A549 (cell line): ENCODE results near the gene IGFBP3. TPM values are rescaled to one million over a fixed set of nuclear protein-coding genes. Genes with fewer than 3 reads are reported as not detected.

Experiments used
- ATAC-seq, 2 experiments: fragments of 200-7000 bp in 1 of 2; fragments of >200 bp in 1 of 2; cut with Nextera tagmentation in 1 of 2; cut with Tn5 transposase in 1 of 2; 3 replicates each; pipeline versions ENCODE4 v1.8.0 to v1.9.1; 2018 to 2020; ENCODE audit warnings: mild to moderate bottlenecking in 1 of 2, moderate library complexity in 1 of 2
- CTCF ChIA-PET: fragments of 300-600 bp; sonication (Branson Sonifier 250); formaldehyde crosslinking; extraction: SDS; loops from one replicate; lab custom pipeline; 2021; ENCODE audit warnings: antibody characterized with exemption, inconsistent platforms; lab: Yijun Ruan, JAX
- POLR2A ChIA-PET: fragments of 350-600 bp; formaldehyde crosslinking; extraction: SDS; loops from one replicate; lab custom pipeline; 2021; ENCODE audit warnings: antibody characterized with exemption, inconsistent platforms; lab: Yijun Ruan, JAX
- DNase-seq, 2 experiments: peaks; one replicate each; pipeline versions ENCODE4 v3.0.0 to v3.0.0-alpha.2; 2011 to 2016; ENCODE audit warnings: low read depth in 1 of 2, low spot score in 1 of 2
- FAIRE-seq: peaks from 2 replicates; lab custom pipeline; 2011; peaks lifted over from hg19 to GRCh38; lab: Jason Lieb, UNC
- H3K27ac ChIP-seq, 2 experiments: fragments of >200 bp; sonication (Bioruptor Twin); formaldehyde crosslinking; 3 replicates each; pipeline ENCODE4 v1.5.1; 2016 to 2017
- H3K4me1 ChIP-seq: fragments of >200 bp; sonication (Bioruptor Twin); formaldehyde crosslinking; 3 replicates; pipeline ENCODE4 v1.6.1; 2016
- H3K4me2 ChIP-seq: fragments of >200 bp; sonication (Bioruptor Twin); formaldehyde crosslinking; 3 replicates; pipeline ENCODE4 v1.6.1; 2016
- H3K4me3 ChIP-seq: fragments of >200 bp; sonication (Bioruptor Twin); formaldehyde crosslinking; 3 replicates; pipeline ENCODE4 v1.5.1; 2016
- H3K9me3 ChIP-seq: fragments of >200 bp; sonication (Bioruptor Twin); formaldehyde crosslinking; 3 replicates; pipeline ENCODE4 v1.6.1; 2016
- CBX2 ChIP-seq: fragments of 200-600 bp; sonication (generic); IDR thresholded peaks from 2 replicates; pipeline ENCODE4 v1.6.1; 2016; ENCODE audit warnings: low read depth, mild to moderate bottlenecking, borderline replicate concordance
- CBX8 ChIP-seq: fragments of 200-600 bp; sonication (generic); IDR thresholded peaks from 2 replicates; pipeline ENCODE4 v1.6.1; 2016
- EHF ChIP-seq: fragments of 250-450 bp; sonication (Bioruptor Pico); IDR thresholded peaks from 2 replicates; pipeline ENCODE4 v1.5.0; 2020; ENCODE audit warnings: mild to moderate bottlenecking
- EHMT2 ChIP-seq: fragments of 200-600 bp; sonication (generic); IDR thresholded peaks from 2 replicates; pipeline ENCODE4 v1.6.1; 2016; ENCODE audit warnings: antibody characterized with exemption, low read depth, mild to moderate bottlenecking, moderate library complexity
- ELK1 ChIP-seq: fragments of 150-350 bp; IDR thresholded peaks from 2 replicates; pipeline ENCODE4 v1.6.1; 2014; ENCODE audit warnings: low read depth, mild to moderate bottlenecking, low read length
- FOSB ChIP-seq: fragments of 250-450 bp; sonication (Bioruptor Pico); IDR thresholded peaks from 2 replicates; pipeline ENCODE4 v1.5.0; 2020; ENCODE audit warnings: mild to moderate bottlenecking, moderate library complexity
- GATA3 ChIP-seq: IDR thresholded peaks from 2 replicates; pipeline ENCODE4 v1.6.1; 2012; ENCODE audit warnings: borderline replicate concordance
- HOXB13 ChIP-seq: fragments of 250-450 bp; sonication (Bioruptor Pico); IDR thresholded peaks from 2 replicates; pipeline ENCODE4 v1.5.0; 2020; ENCODE audit warnings: low read depth, mild to moderate bottlenecking, moderate library complexity
- MAZ ChIP-seq: fragments of 150-350 bp; IDR thresholded peaks from 2 replicates; pipeline ENCODE4 v1.6.1; 2014; ENCODE audit warnings: antibody characterized with exemption, low read depth, low read length, borderline replicate concordance
- MYC ChIP-seq: IDR thresholded peaks from 2 replicates; pipeline ENCODE4 v1.6.1; 2012; ENCODE audit warnings: mild to moderate bottlenecking, inconsistent platforms, low read length, improper control_type of control experiment, borderline replicate concordance
- NPAS2 ChIP-seq: fragments of 250-450 bp; sonication (Bioruptor Pico); IDR thresholded peaks from 2 replicates; pipeline ENCODE4 v1.8.0; 2022; ENCODE audit warnings: mild to moderate bottlenecking, moderate library complexity, borderline replicate concordance
- PHF8 ChIP-seq: fragments of 200-600 bp; sonication (generic); IDR thresholded peaks from 2 replicates; pipeline ENCODE4 v1.6.1; 2016; ENCODE audit warnings: low read depth, mild to moderate bottlenecking, antibody characterized with exemption, moderate library complexity, borderline replicate concordance
- POLR2A ChIP-seq: IDR thresholded peaks from 2 replicates; pipeline ENCODE4 v1.6.1; 2012; ENCODE audit warnings: mild to moderate bottlenecking, low read length
- POLR2AphosphoS2 ChIP-seq: conservative IDR thresholded peaks from 2 replicates; pipeline ENCODE4 v1.6.1; 2012; ENCODE audit warnings: low read length, improper control_type of control experiment, inconsistent platforms
- RAD21 ChIP-seq, 2 experiments: fragments of >200 bp in 1 of 2; sonication (Bioruptor Twin) in 1 of 2; formaldehyde crosslinking in 1 of 2; IDR thresholded peaks in 1 of 2; conservative IDR thresholded peaks in 1 of 2; 2 replicates in 1 of 2; 3 replicates in 1 of 2; pipeline ENCODE4 v1.6.1; 2012 to 2018; ENCODE audit warnings: inconsistent platforms in 1 of 2
- TFCP2L1 ChIP-seq: fragments of 250-450 bp; sonication (Bioruptor Pico); IDR thresholded peaks from 2 replicates; pipeline ENCODE4 v1.5.0; 2021; ENCODE audit warnings: mild to moderate bottlenecking
- ZC3H11A ChIP-seq: fragments of 450-650 bp; IDR thresholded peaks from 2 replicates; pipeline ENCODE4 v1.6.1; 2014; ENCODE audit warnings: antibody characterized with exemption, mild to moderate bottlenecking
- ZFP36 ChIP-seq: fragments of 450-650 bp; IDR thresholded peaks from 2 replicates; pipeline ENCODE4 v1.6.1; 2014; ENCODE audit warnings: borderline replicate concordance; ENCODE audit not compliant: partially characterized antibody
- ZSCAN20 ChIP-seq: fragments of 250-450 bp; sonication (Bioruptor Pico); IDR thresholded peaks from 2 replicates; pipeline ENCODE4 v1.8.0; 2022; ENCODE audit warnings: mild to moderate bottlenecking, moderate library complexity
- WGBS: methylation state at CpG from one replicate; pipeline ENCODE4 v1.1.6; 2017; ENCODE audit errors: missing lambda C conversion rate; 5-methylcytosine and 5-hydroxymethylcytosine counted together
- polyA plus RNA-seq, 4 experiments: library from polyadenylated mRNA; depleted of rRNA in 3 of 4; stranded (reverse); fragments of >200 nt; fragmentation: RNase III in 1 of 4; extraction: RNeasy Plus Mini Kit Qiagen cat#74134 plus additional on column Dnase treatment in 1 of 4; gene quantifications; 2 replicates in 3 of 4; 3 replicates in 1 of 4; pipeline ENCODE4 v1.2.3, GENCODE V29; 2011 to 2017
- TF ChIP-seq, protein P1 (sequence below): fragments of 200-600 bp; sonication (generic); IDR thresholded peaks from 2 replicates; pipeline ENCODE4 v1.6.1; 2016; ENCODE audit warnings: antibody characterized with exemption, mild to moderate bottlenecking, moderate library complexity
- TF ChIP-seq, protein P2 (sequence below): fragments of 250-450 bp; sonication (Bioruptor Pico); IDR thresholded peaks from 2 replicates; pipeline ENCODE4 v1.5.0; 2021; ENCODE audit warnings: mild to moderate bottlenecking, moderate library complexity, borderline replicate concordance

Gene IGFBP3
- polyA plus RNA-seq, 2 of the 4 experiments (the other 2 are of a cell fraction) = 153 to 291 TPM

GRCh38 chr7:45923290-45923689 is 2.2 kb upstream of the IGFBP3 start (continued):
- TF ChIP-seq, protein P1, sequence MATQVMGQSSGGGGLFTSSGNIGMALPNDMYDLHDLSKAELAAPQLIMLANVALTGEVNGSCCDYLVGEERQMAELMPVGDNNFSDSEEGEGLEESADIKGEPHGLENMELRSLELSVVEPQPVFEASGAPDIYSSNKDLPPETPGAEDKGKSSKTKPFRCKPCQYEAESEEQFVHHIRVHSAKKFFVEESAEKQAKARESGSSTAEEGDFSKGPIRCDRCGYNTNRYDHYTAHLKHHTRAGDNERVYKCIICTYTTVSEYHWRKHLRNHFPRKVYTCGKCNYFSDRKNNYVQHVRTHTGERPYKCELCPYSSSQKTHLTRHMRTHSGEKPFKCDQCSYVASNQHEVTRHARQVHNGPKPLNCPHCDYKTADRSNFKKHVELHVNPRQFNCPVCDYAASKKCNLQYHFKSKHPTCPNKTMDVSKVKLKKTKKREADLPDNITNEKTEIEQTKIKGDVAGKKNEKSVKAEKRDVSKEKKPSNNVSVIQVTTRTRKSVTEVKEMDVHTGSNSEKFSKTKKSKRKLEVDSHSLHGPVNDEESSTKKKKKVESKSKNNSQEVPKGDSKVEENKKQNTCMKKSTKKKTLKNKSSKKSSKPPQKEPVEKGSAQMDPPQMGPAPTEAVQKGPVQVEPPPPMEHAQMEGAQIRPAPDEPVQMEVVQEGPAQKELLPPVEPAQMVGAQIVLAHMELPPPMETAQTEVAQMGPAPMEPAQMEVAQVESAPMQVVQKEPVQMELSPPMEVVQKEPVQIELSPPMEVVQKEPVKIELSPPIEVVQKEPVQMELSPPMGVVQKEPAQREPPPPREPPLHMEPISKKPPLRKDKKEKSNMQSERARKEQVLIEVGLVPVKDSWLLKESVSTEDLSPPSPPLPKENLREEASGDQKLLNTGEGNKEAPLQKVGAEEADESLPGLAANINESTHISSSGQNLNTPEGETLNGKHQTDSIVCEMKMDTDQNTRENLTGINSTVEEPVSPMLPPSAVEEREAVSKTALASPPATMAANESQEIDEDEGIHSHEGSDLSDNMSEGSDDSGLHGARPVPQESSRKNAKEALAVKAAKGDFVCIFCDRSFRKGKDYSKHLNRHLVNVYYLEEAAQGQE = no peak
- TF ChIP-seq ZFP36 (no peak), POLR2A (no peak)

GRCh38 chr7:45922810-45923209 is 1.7 kb upstream of the IGFBP3 start:
- no peak for TF ChIP-seq ZC3H11A
- no peak for TF ChIP-seq EHMT2
- TF ChIP-seq EHF (CRISPR knock-in tag) = no peak
- TF ChIP-seq MAZ = no peak
- TF ChIP-seq TFCP2L1 (CRISPR knock-in tag) = no peak
- TF ChIP-seq CBX2 = no peak
- TF ChIP-seq RAD21 (conservative IDR thresholded peaks at IDR 0.05 in 1 of 2, IDR thresholded peaks at IDR 0.05 in 1 of 2) = no peak
- TF ChIP-seq, all 56 proteins: peak for 0
- ATAC-seq (peak in 1 of 2 experiments; percentile 20; a peak in 3 of 6 replicates), DNase-seq (peak in 1 of 2 experiments; percentile 41), FAIRE-seq (no peak)
- Histone ChIP-seq H3K9me3 (no peaks in the 10 kb centered on the region), H3K27ac (peak overlapping the region; percentile 77 to 92), H3K4me1 (peaks cover 54% of the 10 kb centered on the region), H3K4me3 (peak overlapping the region; percentile 66), H3K4me2 (peak overlapping the region; percentile 72)
- ChIA-PET POLR2A (interaction anchor here (1.0 kb wide), 1 partner anchor 55 kb away, joined by 3 read pairs; no protein-coding TSS in a partner anchor), CTCF (interaction anchor here (0.5 to 11.7 kb wide), 133 partner anchors 8 to 1335 kb away, joined by 3 to 285 read pairs (median 5); partner anchors contain the start of gene IGFBP1)
- WGBS = 8% methylated on average over 11 of the region's 11 CpGs

DNA sequence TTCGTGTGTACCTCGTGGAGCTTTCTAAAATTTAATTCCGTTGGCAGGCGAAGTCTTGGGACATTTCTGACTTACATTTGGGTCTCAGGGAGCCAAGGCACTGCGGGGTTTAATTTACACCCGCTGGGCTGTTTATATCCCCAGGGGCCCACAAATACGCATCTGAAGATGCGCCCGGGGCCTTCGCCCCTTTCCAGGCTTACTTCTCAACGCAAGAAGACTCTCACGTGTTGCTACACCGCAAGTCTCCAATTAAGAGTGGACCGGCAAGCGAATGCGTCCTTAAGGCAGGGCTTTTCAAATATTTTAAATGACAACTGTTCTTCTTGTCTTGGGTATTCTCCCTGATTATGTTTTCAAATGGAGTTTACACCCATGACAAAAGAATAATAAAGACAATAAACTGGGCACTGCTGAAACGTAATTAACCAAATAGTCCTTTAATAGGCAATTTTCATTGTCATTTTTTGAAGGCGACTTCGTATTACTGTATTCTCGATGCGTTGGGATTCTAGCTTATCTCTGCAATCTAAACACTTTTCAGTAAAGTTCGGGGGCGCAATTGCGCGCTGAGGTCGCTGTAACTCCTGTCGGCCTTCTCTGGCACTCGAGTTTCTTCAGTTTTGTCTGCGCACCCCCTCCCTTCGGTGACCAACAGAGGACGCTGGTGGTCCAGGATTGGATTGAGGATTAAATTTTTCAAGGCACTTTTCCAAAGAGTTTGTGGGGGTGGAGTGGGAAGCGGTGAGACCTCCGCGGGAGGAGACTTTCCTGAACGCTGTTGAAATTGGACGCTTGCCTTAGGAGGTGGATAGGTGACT is 837 bp upstream of the IGFBP3 start:
- ATAC-seq = peak; percentile 22 to 58
- Histone ChIP-seq H3K9me3 (no peaks in the 10 kb centered on the region), H3K4me3 (peak overlapping the region; percentile 66), H3K4me2 (peak overlapping the region; percentile 72), H3K27ac (peak overlapping the region; percentile 78 to 92), H3K4me1 (peaks cover 58% of the 10 kb centered on the region)
- 32% methylated on average over 36 of the region's 36 CpGs for WGBS
- CTCF ChIA-PET = interaction anchor here (0.6 to 11.7 kb wide), 127 partner anchors 9 to 1344 kb away, joined by 3 to 285 read pairs (median 5); partner anchors contain the start of gene IGFBP1
- DNase-seq = peak; percentile 64 to 85
- POLR2A ChIA-PET = interaction anchor here (1.2 to 2.0 kb wide), 4 partner anchors 31 to 831 kb away, joined by 3 to 9 read pairs (median 6); partner anchors contain the start of gene IGFBP1
- no peak for FAIRE-seq
- TF ChIP-seq, protein P2, sequence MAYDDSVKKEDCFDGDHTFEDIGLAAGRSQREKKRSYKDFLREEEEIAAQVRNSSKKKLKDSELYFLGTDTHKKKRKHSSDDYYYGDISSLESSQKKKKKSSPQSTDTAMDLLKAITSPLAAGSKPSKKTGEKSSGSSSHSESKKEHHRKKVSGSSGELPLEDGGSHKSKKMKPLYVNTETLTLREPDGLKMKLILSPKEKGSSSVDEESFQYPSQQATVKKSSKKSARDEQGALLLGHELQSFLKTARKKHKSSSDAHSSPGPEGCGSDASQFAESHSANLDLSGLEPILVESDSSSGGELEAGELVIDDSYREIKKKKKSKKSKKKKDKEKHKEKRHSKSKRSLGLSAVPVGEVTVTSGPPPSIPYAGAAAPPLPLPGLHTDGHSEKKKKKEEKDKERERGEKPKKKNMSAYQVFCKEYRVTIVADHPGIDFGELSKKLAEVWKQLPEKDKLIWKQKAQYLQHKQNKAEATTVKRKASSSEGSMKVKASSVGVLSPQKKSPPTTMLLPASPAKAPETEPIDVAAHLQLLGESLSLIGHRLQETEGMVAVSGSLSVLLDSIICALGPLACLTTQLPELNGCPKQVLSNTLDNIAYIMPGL (CRISPR knock-in tag) = no peak
- TF ChIP-seq MYC = no peak
- no peak for TF ChIP-seq FOSB (CRISPR knock-in tag)
- no peak for TF ChIP-seq CBX2
- TF ChIP-seq NPAS2 = no peak
- no peak for TF ChIP-seq PHF8
- TF ChIP-seq, protein P1 = no peak
- no peak for TF ChIP-seq ZSCAN20 (CRISPR knock-in tag)
- no peak for TF ChIP-seq HOXB13
- TF ChIP-seq GATA3 = peak; percentile 89
- no peak for TF ChIP-seq CBX8
- TF ChIP-seq MAZ = no peak
- TF ChIP-seq POLR2AphosphoS2 = no peak
- no peak for TF ChIP-seq ELK1
